T-helper 2 cell treated with Interferon-gamma antibody and Interleukin-4, amounts not matched to agents 100 ng/mL and 5 ng/mL, for 36 hours (primary cell): Measurements from ENCODE around the gene CLDN3. TPM values are rescaled to one million over a fixed set of nuclear protein-coding genes. Genes with fewer than 3 reads are reported as not detected.
"Not testable (repeated sequence)": the region's sequence is repeated elsewhere in the genome, so short reads cannot be mapped to it uniquely, and the experiment has no call there.

ENCODE experiments used
- intact Hi-C: fragments of 100-400 bp; cut with micrococcal nuclease; formaldehyde crosslinking; loops from one replicate; pipeline ENCODE4 v1.15.1; 2023
- total RNA-seq: library from RNA; stranded (reverse); gene quantifications from 2 replicates; pipeline ENCODE4 v1.2.3, GENCODE V29; 2022

Gene CLDN3
- total RNA-seq: not detected in 2 replicates

GRCh38 chr7:73770002-73770859 lies at the start of gene CLDN3:
Gene CLDN3, minus strand, starts transcription at chr7:73770270. Its CDS starts 221 bp downstream, at chr7:73770049.
- intact Hi-C loops: no loop called here

- intact Hi-C loops: no loop called here
These were observed 47.1 kb upstream of the CLDN3 start for GRCh38 chr7:73817121-73817520.

GRCh38 chr7:73815436-73815835 lies 45.4 kb upstream of the CLDN3 start:
- intact Hi-C loops: no loop called here

- intact Hi-C loops: no loop called here
These were observed 42.9 kb upstream of the CLDN3 start for GRCh38 chr7:73812996-73813395.

- intact Hi-C loops: loop anchor here (1.0 kb wide), 1 partner anchor 44 kb away; no protein-coding TSS in a partner anchor
These were observed 41.7 kb upstream of the CLDN3 start for GRCh38 chr7:73811760-73812168.

- intact Hi-C loops: loop anchor here (1.0 kb wide), 1 partner anchor 44 kb away; no protein-coding TSS in a partner anchor
These were observed 40.9 kb upstream of the CLDN3 start for GRCh38 chr7:73810998-73811360.

GRCh38 chr7:73809467-73809951 lies 39.4 kb upstream of the CLDN3 start:
- intact Hi-C loops: no loop called here

- intact Hi-C loops: no loop called here
These were observed 32.4 kb upstream of the CLDN3 start for GRCh38 chr7:73802459-73802858.

- intact Hi-C loops: no loop called here
These were observed 31.5 kb upstream of the CLDN3 start for GRCh38 chr7:73801577-73801976.

- intact Hi-C loops: no loop called here
These were observed 29.4 kb upstream of the CLDN3 start for GRCh38 chr7:73799282-73800141.

- intact Hi-C loops: not testable (repeated sequence)
These were observed 27.1 kb upstream of the CLDN3 start for GRCh38 chr7:73797176-73797575.

- intact Hi-C loops: not testable (repeated sequence)
These were observed 26.6 kb upstream of the CLDN3 start for GRCh38 chr7:73796656-73797055.

GRCh38 chr7:73795188-73795587 lies 25.1 kb upstream of the CLDN3 start:
- intact Hi-C loops: not testable (repeated sequence)

GRCh38 chr7:73791170-73791690 lies 21.2 kb upstream of the CLDN3 start:
- intact Hi-C loops: not testable (repeated sequence)

- intact Hi-C loops: no loop called here
These were observed 19.0 kb upstream of the CLDN3 start for GRCh38 chr7:73789051-73789450.

GRCh38 chr7:73787786-73788048 lies 17.6 kb upstream of the CLDN3 start:
- intact Hi-C loops: not testable (repeated sequence)

GRCh38 chr7:73786588-73786987 lies 16.5 kb upstream of the CLDN3 start:
- intact Hi-C loops: no loop called here

- intact Hi-C loops: no loop called here
These were observed 9.4 kb upstream of the CLDN3 start for GRCh38 chr7:73779517-73779916.

GRCh38 chr7:73778801-73779389 lies 8.8 kb upstream of the CLDN3 start:
- intact Hi-C loops: no loop called here

GRCh38 chr7:73774923-73775322 lies 4.9 kb upstream of the CLDN3 start:
- intact Hi-C loops: no loop called here

- intact Hi-C loops: no loop called here
These were observed 3.8 kb upstream of the CLDN3 start for GRCh38 chr7:73773700-73774517.
